Measurements from ENCODE around the gene TNK1. TPM values are rescaled to one million over a fixed set of nuclear protein-coding genes. Genes with fewer than 3 reads are reported as not detected.

TNK1 gene
- total RNA-seq, 1 donor from 2014 or later, result 1.8 TPM

GRCh38 chr17:7431231-7431630 is 50.3 kb downstream of the TNK1 start:
- H3K27ac ChIP-seq (replicated peaks), result no peak overlapping the region
- intact Hi-C loops (cut with micrococcal nuclease), result no loop called here

GRCh38 chr17:7432296-7432695 is 51.4 kb downstream of the TNK1 start:
- Histone ChIP-seq H3K9me3 (replicated peaks) (no peaks in the 10 kb centered on the region), H3K4me1 (peaks cover 25% of the 10 kb centered on the region), H3K27me3 (ENCODE audit: low read depth) (no peaks in the 10 kb centered on the region), H3K4me3 (no peak overlapping the region), H3K27ac (replicated peaks) (no peak overlapping the region), H3K36me3 (no peaks in the 10 kb centered on the region)
- no peak for DNase-seq
- TF ChIP-seq CTCF (IDR thresholded peaks at IDR 0.05; ENCODE audit: borderline replicate concordance), result no peak
- intact Hi-C loops (cut with micrococcal nuclease), result no loop called here

More at GRCh38 chr17:7431231-7431630, 50.3 kb downstream of the TNK1 start:
- DNase-seq, result no peak
- no peaks in the 10 kb centered on the region for H3K36me3 ChIP-seq
- no peak for TF ChIP-seq CTCF (IDR thresholded peaks at IDR 0.05; ENCODE audit: borderline replicate concordance)
- peaks cover 15% of the 10 kb centered on the region for H3K4me1 ChIP-seq
- H3K4me3 ChIP-seq, result no peak overlapping the region
- no peaks in the 10 kb centered on the region for H3K27me3 ChIP-seq (ENCODE audit: low read depth)
- no peaks in the 10 kb centered on the region for H3K9me3 ChIP-seq (replicated peaks)

- intact Hi-C loops (cut with micrococcal nuclease), result no loop called here
- H3K27me3 ChIP-seq (ENCODE audit: low read depth), result peaks cover 28% of the 10 kb centered on the region
- peak overlapping the region; percentile 75 for H3K27ac ChIP-seq (replicated peaks)
- peak overlapping the region; percentile 69 for H3K4me3 ChIP-seq
- no peaks in the 10 kb centered on the region for H3K36me3 ChIP-seq
- peak; percentile 45 for DNase-seq
- TF ChIP-seq CTCF (IDR thresholded peaks at IDR 0.05; ENCODE audit: borderline replicate concordance), result no peak
- no peaks in the 10 kb centered on the region for H3K9me3 ChIP-seq (replicated peaks)
- peaks cover 61% of the 10 kb centered on the region for H3K4me1 ChIP-seq
Observed at GRCh38 chr17:7435676-7436555, 55.0 kb downstream of the TNK1 start.

- peak; percentile 80 for DNase-seq
- Histone ChIP-seq H3K27ac (replicated peaks) (peak overlapping the region; percentile 75), H3K27me3 (ENCODE audit: low read depth) (peaks cover 28% of the 10 kb centered on the region), H3K4me1 (peaks cover 64% of the 10 kb centered on the region), H3K36me3 (no peaks in the 10 kb centered on the region), H3K4me3 (peak overlapping the region; percentile 69), H3K9me3 (replicated peaks) (no peaks in the 10 kb centered on the region)
- peak; percentile 91 for TF ChIP-seq CTCF (IDR thresholded peaks at IDR 0.05; ENCODE audit: borderline replicate concordance)
- intact Hi-C loops (cut with micrococcal nuclease), result no loop called here
Observed at GRCh38 chr17:7436556-7437368, 55.9 kb downstream of the TNK1 start.

- Histone ChIP-seq H3K27ac (replicated peaks) (peak overlapping the region; percentile 75), H3K27me3 (ENCODE audit: low read depth) (peaks cover 28% of the 10 kb centered on the region), H3K36me3 (no peaks in the 10 kb centered on the region), H3K4me3 (peak overlapping the region; percentile 69), H3K4me1 (peaks cover 64% of the 10 kb centered on the region), H3K9me3 (replicated peaks) (no peaks in the 10 kb centered on the region)
- intact Hi-C loops (cut with micrococcal nuclease), result no loop called here
- no peak for DNase-seq
- no peak for TF ChIP-seq CTCF (IDR thresholded peaks at IDR 0.05; ENCODE audit: borderline replicate concordance)
Observed at GRCh38 chr17:7437369-7437863, 56.5 kb downstream of the TNK1 start.
